ENCODE data around the gene TRIML2. TPM values are rescaled to one million over a fixed set of nuclear protein-coding genes. Genes with fewer than 3 reads are reported as not detected.
"Not testable (repeated sequence)": the region's sequence is repeated elsewhere in the genome, so short reads cannot be mapped to it uniquely, and the experiment has no call there.

TRIML2 gene
- total RNA-seq, 4 donors from 2014 or later = not detected

GRCh38 chr4:188076169-188076568, 33.2 kb downstream of the TRIML2 start:
- H3K27me3 ChIP-seq = no peaks in the 10 kb centered on the region
- intact Hi-C loops (cut with DNase I; ENCODE audit: low total_unique reads) = no loop called here
- ATAC-seq = no peak

GRCh38 chr4:188061083-188061482, 48.3 kb downstream of the TRIML2 start:
- no peaks in the 10 kb centered on the region for H3K9me3 ChIP-seq
- no peak overlapping the region for H3K27ac ChIP-seq
- H3K4me1 ChIP-seq = no peaks in the 10 kb centered on the region
- DNase-seq (no peak), ATAC-seq (no peak)
- H3K36me3 ChIP-seq = no peaks in the 10 kb centered on the region
- in situ Hi-C loops (cut with MboI; ENCODE audit: low sequenced_read_pairs in 4 of 4) (no loop called here), intact Hi-C loops (cut with DNase I; ENCODE audit: low total_unique reads) (no loop called here)
- H3K27me3 ChIP-seq = no peaks in the 10 kb centered on the region
- TF ChIP-seq, protein P1, sequence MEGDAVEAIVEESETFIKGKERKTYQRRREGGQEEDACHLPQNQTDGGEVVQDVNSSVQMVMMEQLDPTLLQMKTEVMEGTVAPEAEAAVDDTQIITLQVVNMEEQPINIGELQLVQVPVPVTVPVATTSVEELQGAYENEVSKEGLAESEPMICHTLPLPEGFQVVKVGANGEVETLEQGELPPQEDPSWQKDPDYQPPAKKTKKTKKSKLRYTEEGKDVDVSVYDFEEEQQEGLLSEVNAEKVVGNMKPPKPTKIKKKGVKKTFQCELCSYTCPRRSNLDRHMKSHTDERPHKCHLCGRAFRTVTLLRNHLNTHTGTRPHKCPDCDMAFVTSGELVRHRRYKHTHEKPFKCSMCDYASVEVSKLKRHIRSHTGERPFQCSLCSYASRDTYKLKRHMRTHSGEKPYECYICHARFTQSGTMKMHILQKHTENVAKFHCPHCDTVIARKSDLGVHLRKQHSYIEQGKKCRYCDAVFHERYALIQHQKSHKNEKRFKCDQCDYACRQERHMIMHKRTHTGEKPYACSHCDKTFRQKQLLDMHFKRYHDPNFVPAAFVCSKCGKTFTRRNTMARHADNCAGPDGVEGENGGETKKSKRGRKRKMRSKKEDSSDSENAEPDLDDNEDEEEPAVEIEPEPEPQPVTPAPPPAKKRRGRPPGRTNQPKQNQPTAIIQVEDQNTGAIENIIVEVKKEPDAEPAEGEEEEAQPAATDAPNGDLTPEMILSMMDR (IDR thresholded peaks at IDR 0.05 in 4 of 5, conservative IDR thresholded peaks at IDR 0.05 in 1 of 5) = no peak
- no peak for TF ChIP-seq POLR2A (IDR thresholded peaks at IDR 0.05)
- no peak overlapping the region for H3K4me3 ChIP-seq

More at GRCh38 chr4:188076169-188076568, 33.2 kb downstream of the TRIML2 start:
- Histone ChIP-seq H3K9me3 (no peaks in the 10 kb centered on the region), H3K4me1 (no peaks in the 10 kb centered on the region), H3K36me3 (no peaks in the 10 kb centered on the region), H3K27ac (no peak overlapping the region), H3K4me3 (no peak overlapping the region)
- in situ Hi-C loops (cut with MboI; ENCODE audit: low sequenced_read_pairs in 4 of 4) = no loop called here
- TF ChIP-seq, protein P1 (IDR thresholded peaks at IDR 0.05 in 4 of 5, conservative IDR thresholded peaks at IDR 0.05 in 1 of 5) = no peak
- TF ChIP-seq POLR2A (IDR thresholded peaks at IDR 0.05) = no peak
- DNase-seq = no peak

- Histone ChIP-seq H3K9me3 (no peaks in the 10 kb centered on the region), H3K27ac (no peak overlapping the region), H3K4me1 (no peaks in the 10 kb centered on the region), H3K36me3 (no peaks in the 10 kb centered on the region), H3K4me3 (no peak overlapping the region), H3K27me3 (no peaks in the 10 kb centered on the region)
- intact Hi-C loops (cut with DNase I; ENCODE audit: low total_unique reads) (no loop called here), in situ Hi-C loops (cut with MboI; ENCODE audit: low sequenced_read_pairs in 4 of 4) (no loop called here)
- TF ChIP-seq, protein P1 (IDR thresholded peaks at IDR 0.05 in 4 of 5, conservative IDR thresholded peaks at IDR 0.05 in 1 of 5) = no peak
- TF ChIP-seq POLR2A (IDR thresholded peaks at IDR 0.05) = no peak
- no peak for ATAC-seq
- no peak for DNase-seq
Observed at GRCh38 chr4:188053302-188053701, 56.1 kb downstream of the TRIML2 start.

DNA sequence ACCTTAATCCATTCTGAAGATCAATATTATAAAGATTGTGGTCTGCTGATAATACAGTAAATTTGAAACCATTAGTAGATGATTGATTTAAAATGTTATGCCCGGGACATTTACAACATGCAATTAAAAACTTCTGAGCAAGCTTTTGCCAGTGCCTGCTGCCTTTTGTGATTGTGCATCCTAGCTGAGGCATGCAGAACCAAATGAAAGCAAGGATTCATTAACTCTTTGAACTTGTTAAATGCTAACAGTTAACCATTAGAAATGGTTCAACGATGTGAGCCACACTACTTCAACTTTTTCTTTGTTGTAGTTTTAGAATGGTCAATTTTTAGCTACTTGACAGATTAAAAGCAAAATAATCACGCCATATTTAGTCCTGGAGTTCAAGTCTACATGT, 62.7 kb downstream of the TRIML2 start:
- no peaks in the 10 kb centered on the region for H3K27me3 ChIP-seq
- H3K4me3 ChIP-seq = no peak overlapping the region
- H3K27ac ChIP-seq = no peak overlapping the region
- ATAC-seq (no peak), DNase-seq (no peak)
- intact Hi-C loops (cut with DNase I; ENCODE audit: low total_unique reads) (no loop called here), in situ Hi-C loops (cut with MboI; ENCODE audit: low sequenced_read_pairs in 4 of 4) (no loop called here)
- no peaks in the 10 kb centered on the region for H3K4me1 ChIP-seq
- no peaks in the 10 kb centered on the region for H3K9me3 ChIP-seq
- TF ChIP-seq POLR2A (IDR thresholded peaks at IDR 0.05) = no peak
- H3K36me3 ChIP-seq = no peaks in the 10 kb centered on the region

GRCh38 chr4:188045461-188045860, 63.9 kb downstream of the TRIML2 start:
- H3K9me3 ChIP-seq; ATAC-seq; intact Hi-C loops (cut with DNase I; ENCODE audit: low total_unique reads); H3K27ac ChIP-seq; DNase-seq; H3K27me3 ChIP-seq; H3K4me3 ChIP-seq; in situ Hi-C loops (cut with MboI; ENCODE audit: low sequenced_read_pairs in 4 of 4); H3K4me1 ChIP-seq; H3K36me3 ChIP-seq: not testable (repeated sequence)

DNA sequence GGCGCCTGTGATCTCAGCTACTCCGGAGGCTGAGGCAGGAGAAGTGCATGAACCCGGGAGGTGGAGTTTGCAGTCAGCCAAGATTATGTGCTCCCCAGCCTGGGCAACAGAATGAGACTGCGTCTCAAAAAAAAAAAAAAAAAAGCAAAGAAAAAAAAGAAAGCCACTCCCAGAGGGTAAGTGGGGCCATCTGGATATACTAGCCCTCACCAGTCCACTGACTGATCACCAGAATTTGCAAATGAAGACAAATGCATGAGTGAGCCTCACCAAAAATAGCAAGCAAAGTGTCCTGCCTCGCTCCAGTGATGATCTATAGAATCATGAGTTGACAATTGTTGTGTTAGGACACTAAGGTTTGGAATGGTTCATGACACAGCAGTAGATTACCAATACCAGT, 66.2 kb downstream of the TRIML2 start:
- H3K9me3 ChIP-seq = no peaks in the 10 kb centered on the region
- no peaks in the 10 kb centered on the region for H3K36me3 ChIP-seq
- no peaks in the 10 kb centered on the region for H3K27me3 ChIP-seq
- H3K4me1 ChIP-seq = no peaks in the 10 kb centered on the region
- DNase-seq = no peak
- ATAC-seq = no peak
- intact Hi-C loops (cut with DNase I; ENCODE audit: low total_unique reads) (no loop called here), in situ Hi-C loops (cut with MboI; ENCODE audit: low sequenced_read_pairs in 4 of 4) (no loop called here)
- TF ChIP-seq POLR2A (IDR thresholded peaks at IDR 0.05) = no peak
- TF ChIP-seq, protein P1 (IDR thresholded peaks at IDR 0.05 in 4 of 5, conservative IDR thresholded peaks at IDR 0.05 in 1 of 5) = no peak
- H3K4me3 ChIP-seq = no peak overlapping the region
- no peak overlapping the region for H3K27ac ChIP-seq

Measured in gastrocnemius medialis (tissue), 4 donors.